Hematopoietic multipotent progenitor cell treated with erythropoietin and hydrocortisone succinate and interleukin-3 and kit ligand, for 17 days (in vitro differentiated cells): ENCODE measurements around the gene MRPS16.

Experiments
- DNase-seq: peaks from one replicate; pipeline ENCODE4 v3.0.0-alpha.2; 2015; ENCODE audit warnings: low spot score

The MRPS16 gene

GRCh38 chr10:73239908-73240307 lies 12.5 kb downstream of the MRPS16 start:
- no peak for DNase-seq

DNA sequence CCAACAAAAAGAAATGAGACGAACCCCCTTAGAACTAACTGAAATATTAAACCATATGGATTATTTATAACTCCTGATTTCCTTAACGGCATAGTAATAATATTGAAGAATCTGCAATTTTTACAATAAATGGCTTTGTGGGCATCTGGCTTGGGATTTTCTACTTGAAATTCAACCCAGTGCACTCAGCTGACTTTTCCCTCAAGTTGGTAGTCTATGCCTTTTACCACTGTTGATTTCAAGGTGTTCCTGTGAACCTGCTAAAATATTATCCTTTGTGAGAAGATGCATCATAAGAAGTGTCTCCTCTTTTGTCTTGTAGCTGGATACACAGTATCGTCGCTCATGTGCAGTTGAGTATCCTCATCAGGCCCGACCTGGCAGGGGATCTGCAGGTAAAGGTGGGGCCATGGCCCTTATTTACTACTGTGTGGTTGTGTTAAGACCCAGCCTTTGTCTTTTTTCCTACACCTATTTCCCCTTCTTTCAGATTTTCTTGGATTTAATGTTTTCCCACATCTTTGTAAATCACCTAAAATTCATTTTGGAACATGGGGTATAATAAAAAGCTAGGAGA lies 13.4 kb downstream of the MRPS16 start:
- no peak for DNase-seq

DNA sequence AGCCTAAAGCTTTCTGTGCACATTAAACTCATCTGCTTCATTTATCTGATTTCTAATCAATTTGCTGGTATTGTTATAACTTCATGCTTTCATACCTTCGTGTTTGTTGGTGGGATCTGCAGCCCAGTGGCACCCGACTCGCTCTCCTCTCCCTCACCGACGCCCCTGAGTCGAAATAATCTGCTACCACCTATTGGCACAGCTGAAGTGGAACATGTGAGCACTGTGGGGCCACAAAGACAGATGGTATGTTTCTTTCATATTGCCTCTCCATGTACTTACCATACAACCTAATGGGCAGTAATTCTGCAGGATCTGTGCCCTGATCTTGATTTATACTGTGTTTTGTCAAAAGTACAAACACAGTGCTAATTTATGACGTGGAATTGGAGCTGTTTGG lies 17.7 kb downstream of the MRPS16 start:
- DNase-seq, result no peak

- no peak for DNase-seq
These were observed 18.6 kb downstream of the MRPS16 start for GRCh38 chr10:73233883-73234282.

DNA sequence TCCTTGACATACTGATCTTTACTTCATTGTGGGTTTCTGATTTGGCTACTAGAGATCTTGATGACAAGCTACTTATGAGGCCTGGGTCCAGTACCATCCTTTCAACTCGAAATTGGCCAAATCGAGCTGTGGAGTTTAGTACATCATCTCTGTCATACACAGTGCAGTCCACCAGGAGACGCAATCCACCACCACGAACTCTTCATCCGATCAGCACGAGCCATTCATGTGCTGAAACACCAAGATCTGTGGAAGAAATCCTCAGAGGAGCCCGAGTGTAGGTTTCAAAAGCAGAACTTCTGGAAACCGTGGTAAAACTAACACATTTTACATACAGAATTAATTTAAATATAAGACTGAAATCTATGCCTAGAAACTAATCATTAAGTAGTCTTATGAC lies 19.6 kb downstream of the MRPS16 start:
- DNase-seq, result peak; percentile 49

DNA sequence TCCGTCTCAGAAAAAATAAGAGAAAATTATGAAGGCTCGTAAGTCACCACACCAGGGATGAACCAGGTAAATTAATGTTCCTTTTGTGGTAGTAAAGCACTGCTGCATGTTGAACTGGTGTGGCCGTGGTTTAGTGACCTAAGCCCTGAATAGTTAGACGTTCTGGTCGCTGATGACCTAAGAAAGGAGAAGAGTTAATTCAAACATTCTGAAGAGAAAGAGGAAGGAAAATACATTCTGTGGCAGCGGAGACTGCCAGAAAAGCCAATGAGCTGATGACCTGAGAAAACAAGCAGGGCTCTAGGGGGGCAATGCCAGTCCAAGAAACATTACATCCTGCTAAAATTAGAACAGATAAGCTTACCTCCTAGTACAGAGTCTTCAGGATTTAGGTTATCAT lies 22.9 kb downstream of the MRPS16 start:
- no peak for DNase-seq

DNA sequence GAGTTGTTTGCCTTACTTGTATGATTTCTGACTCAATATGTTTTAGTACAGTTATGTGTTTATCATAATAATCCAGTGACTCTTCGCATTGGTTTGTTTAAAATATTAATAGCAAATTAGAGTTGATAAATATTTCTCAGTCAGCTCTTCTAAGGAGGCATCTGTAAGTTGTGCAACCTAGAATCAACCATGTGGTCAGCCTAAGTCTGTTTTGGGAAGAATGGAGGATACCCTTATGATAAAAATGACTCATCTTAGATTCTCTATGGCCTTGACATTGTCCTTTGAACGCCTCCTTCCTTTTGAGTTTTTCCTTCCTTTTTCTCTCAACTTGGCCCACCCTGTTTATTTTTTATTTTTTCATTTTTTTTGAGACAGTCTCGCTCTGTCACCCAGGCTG lies 24.2 kb downstream of the MRPS16 start:
- no peak for DNase-seq

- no peak for DNase-seq
These were observed 25.8 kb downstream of the MRPS16 start for GRCh38 chr10:73226663-73227062.

DNA sequence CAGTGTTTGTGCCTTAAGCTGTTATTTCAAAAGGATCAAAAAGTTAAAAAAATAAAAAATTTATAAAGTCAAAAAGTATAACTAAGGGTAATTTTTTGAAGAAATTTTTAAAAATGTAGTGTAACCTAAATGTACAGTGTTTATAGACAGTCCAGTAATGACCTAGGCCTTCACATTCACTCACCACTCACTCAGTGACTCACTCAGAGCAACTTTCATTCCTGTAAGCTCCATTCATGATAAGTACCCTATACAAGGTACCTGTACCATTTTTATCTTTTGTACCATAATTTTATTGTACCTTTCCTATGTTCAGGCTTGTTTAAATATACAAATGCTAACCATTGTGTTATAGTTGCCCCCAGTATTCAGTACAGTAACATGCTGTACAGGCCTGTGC lies 26.9 kb downstream of the MRPS16 start:
- no peak for DNase-seq

GRCh38 chr10:73220989-73221388 lies 31.5 kb downstream of the MRPS16 start:
- no peak for DNase-seq

- no peak for DNase-seq
These were observed 33.1 kb downstream of the MRPS16 start for GRCh38 chr10:73219384-73219783.

- peak; percentile 34 for DNase-seq
These were observed 33.8 kb downstream of the MRPS16 start for GRCh38 chr10:73218431-73219191.

GRCh38 chr10:73217628-73218027 lies 34.8 kb downstream of the MRPS16 start:
- no peak for DNase-seq

DNA sequence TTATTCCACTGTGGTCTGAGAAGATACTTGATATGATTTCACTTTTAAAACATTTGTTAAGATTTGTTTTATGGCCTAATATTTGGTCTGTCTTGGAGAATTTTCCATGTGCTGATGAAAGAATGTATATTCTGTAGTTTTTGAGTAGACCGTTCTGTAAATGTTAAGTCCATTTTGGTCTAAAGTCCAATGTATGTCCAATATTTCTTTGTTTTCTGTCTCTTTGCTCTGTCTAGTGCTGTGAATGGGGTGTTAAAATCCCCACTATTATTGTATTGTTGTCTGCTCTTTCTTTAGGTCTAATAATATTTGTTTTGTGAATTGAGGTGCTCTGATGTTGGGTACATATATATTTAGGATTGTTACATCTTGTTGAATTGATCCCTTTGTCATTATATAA lies 36.7 kb downstream of the MRPS16 start:
- DNase-seq, result no peak

GRCh38 chr10:73211106-73211811 lies 41.2 kb downstream of the MRPS16 start:
- DNase-seq, result no peak

- DNase-seq, result no peak
These were observed 41.9 kb downstream of the MRPS16 start for GRCh38 chr10:73210395-73211105.

- no peak for DNase-seq
These were observed 42.7 kb downstream of the MRPS16 start for GRCh38 chr10:73209705-73210104.

DNA sequence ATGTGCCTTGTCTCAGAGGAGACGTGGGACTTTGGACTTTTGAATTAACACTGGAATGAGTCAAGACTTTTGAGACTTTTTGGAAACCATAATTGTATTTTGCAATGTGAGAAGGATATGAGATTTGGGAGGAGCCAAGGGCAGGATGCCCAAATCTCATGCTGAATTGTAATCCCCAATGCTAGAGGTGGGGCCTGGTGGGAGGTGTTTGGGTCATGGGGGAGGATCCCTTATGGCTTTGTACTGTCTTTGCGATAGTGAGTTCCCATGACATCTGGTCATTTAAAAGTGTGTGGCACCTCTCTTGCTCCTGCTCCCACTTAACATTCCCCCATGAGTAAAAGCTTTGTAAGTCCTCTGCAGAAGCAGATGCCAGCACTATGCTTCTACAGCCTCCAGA lies 44.6 kb downstream of the MRPS16 start:
- DNase-seq, result no peak

- DNase-seq, result no peak
These were observed 46.1 kb downstream of the MRPS16 start for GRCh38 chr10:73206385-73206784.

GRCh38 chr10:73205890-73206289 lies 46.6 kb downstream of the MRPS16 start:
- DNase-seq, result no peak

GRCh38 chr10:73205081-73205480 lies 47.4 kb downstream of the MRPS16 start:
- DNase-seq, result no peak
